Cardiac septum (tissue), 1 donor: ENCODE measurements around the gene KLHL41. TPM values are rescaled to one million over a fixed set of nuclear protein-coding genes. Genes with fewer than 3 reads are reported as not detected.

Experiments used
- DNase-seq: peaks from one replicate; pipeline ENCODE4 v3.0.0-alpha.2; 2020; ENCODE audit warnings: low spot score
- intact Hi-C: fragments of 100-400 bp; cut with DNase I; formaldehyde crosslinking; loops from one replicate; pipeline ENCODE4 v1.14.0; 2022
- long read RNA-seq: library from polyadenylated mRNA; unstranded; transcript quantifications from one replicate; pipeline ENCODE4 v2.0.0, GENCODE V29; 2021
- total RNA-seq: library from RNA; stranded (reverse); fragmentation: NEBNext Ultra II Directional; extraction: Animal tissue kit (Norgen Biotek cat#: 25700); gene quantifications from one replicate; pipeline ENCODE4 v1.2.1, GENCODE V29; 2021
- donor health status: DM: no; HTN: no; CAD: no.

The KLHL41 gene
- total RNA-seq, result 90.5 TPM
- long read RNA-seq, transcript KLHL41-201 (6 exons, 2,464 nt), result major isoform, 23 of 26 reads
- long read RNA-seq, partial matches to known transcripts, result 2 of 26 reads
- long read RNA-seq, other reads (novel, unspliced or antisense), result 1 of 26 reads

DNA sequence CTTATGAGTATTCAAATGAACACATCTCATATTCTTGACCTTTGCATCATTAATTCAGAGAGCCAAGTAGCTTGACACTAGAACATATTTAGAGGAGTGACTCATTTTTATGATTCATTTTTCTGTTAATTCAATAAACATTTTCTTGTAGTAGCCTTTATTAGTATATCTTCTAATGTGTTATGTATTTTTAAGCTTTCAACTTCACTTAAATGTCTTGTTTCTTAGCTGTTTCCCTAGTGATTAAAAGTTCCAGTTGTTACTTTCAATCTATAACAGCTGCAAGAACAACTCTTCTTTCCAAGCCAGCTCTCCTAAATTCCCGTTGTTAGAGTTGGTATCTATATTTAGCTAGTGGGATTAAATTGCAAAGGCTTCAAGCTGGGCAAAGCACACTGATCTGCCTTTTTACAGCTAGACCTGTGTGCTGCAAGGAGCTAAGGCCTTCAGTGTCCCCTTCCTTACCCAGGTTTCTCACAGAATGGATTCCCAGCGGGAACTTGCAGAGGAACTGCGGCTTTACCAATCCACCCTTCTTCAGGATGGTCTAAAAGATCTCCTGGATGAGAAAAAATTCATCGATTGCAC, at the start of gene KLHL41:
TSS of gene KLHL41 (plus strand) at position 405 of the 588 bp plus-strand sequence. CDS start at position 482, 77 bp downstream.
- intact Hi-C loops, result no loop called here
- DNase-seq, result no peak

- no peak for DNase-seq
- intact Hi-C loops, result no loop called here
Measured at GRCh38 chr2:169461143-169461542, 48.4 kb upstream of the KLHL41 start.

GRCh38 chr2:169462896-169463695, 46.4 kb upstream of the KLHL41 start:
- DNase-seq, result no peak
- intact Hi-C loops, result no loop called here

- intact Hi-C loops, result no loop called here
- DNase-seq, result no peak
Measured at GRCh38 chr2:169464466-169464865, 45.0 kb upstream of the KLHL41 start.

GRCh38 chr2:169464882-169465281, 44.6 kb upstream of the KLHL41 start:
- DNase-seq, result no peak
- intact Hi-C loops, result no loop called here

GRCh38 chr2:169468841-169469240, 40.7 kb upstream of the KLHL41 start:
- intact Hi-C loops, result no loop called here

DNA sequence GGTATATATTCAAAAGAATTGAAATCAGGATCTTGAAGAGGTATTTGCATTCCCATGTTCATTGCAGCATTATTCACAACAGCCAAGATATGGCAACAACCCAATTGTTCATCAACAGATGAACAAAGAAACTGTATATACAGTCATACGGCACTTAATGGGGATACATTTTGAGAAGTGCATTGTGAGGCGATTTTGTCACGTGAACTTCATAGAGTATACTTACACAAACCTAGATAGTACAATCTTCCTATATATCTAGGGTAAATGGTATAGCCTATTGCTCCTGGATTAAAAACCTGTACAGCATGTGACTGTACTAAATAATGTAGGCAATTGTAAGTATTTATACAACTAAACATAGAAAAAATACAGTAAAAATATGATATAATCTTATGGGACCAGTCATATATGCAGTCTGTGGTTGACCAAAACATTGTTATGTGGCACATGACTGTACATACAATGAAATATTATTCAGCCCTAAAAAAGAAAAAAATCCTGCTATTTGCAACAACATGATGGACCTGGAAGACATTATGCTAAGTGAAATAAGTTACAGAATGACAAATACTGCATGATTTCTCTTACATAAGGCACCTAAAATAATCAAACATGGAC, 39.4 kb upstream of the KLHL41 start:
- DNase-seq, result no peak
- intact Hi-C loops, result no loop called here

More at GRCh38 chr2:169468841-169469240, 40.7 kb upstream of the KLHL41 start:
- no peak for DNase-seq

DNA sequence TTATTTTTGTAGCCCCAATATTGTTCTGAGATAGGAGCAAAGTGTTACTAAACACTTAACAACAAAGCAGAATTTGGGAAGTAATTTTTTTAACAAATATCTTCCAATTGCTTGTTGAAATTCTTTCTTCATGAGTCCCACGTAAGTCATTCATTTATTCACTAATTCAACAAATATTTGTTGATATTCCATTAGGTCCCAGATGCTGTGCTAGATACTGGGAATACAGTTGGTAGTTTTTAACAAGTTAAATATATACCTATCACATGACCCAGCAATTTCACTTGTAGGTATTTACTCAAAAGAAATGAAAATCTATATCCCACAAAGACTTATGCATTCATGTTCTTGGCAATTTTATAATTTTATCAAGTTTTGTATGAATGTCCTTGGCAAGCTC, 37.3 kb upstream of the KLHL41 start:
- DNase-seq, result no peak
- intact Hi-C loops, result no loop called here

DNA sequence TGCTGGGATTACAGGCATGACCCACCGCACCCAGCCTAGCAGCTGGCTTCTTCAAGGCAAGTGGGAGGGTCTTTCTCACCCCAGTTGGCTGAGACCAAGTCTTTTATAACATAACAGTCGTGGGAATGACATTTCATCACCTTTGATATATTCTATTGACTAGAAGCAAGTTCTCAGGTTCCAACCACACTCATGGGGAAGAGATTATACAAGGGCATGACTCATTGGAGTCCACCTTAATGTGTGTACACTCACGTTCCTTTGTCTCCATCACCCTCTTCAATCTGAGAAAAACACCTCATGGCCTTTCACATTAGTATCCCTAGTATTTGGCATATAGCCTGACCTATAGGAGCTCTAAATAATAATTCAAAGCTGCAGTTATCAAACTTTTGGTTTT, 33.0 kb upstream of the KLHL41 start:
- DNase-seq, result no peak

GRCh38 chr2:169478339-169478738, 31.2 kb upstream of the KLHL41 start:
- intact Hi-C loops, result no loop called here
- no peak for DNase-seq

More for the DNA sequence above, 33.0 kb upstream of the KLHL41 start:
- intact Hi-C loops, result no loop called here

GRCh38 chr2:169478745-169479256, 30.7 kb upstream of the KLHL41 start:
- DNase-seq, result no peak
- intact Hi-C loops, result no loop called here

GRCh38 chr2:169479257-169480078, 30.0 kb upstream of the KLHL41 start, which contains the start of gene BBS5:
TSS of gene BBS5 (plus strand) at chr2:169479494. CDS start at chr2:169479554, 60 bp downstream.
- intact Hi-C loops, result no loop called here
- peak; percentile 92 for DNase-seq

GRCh38 chr2:169480079-169480465, 29.4 kb upstream of the KLHL41 start:
- intact Hi-C loops, result no loop called here

GRCh38 chr2:169485650-169486138, 23.8 kb upstream of the KLHL41 start:
- DNase-seq, result no peak
- intact Hi-C loops, result no loop called here

More at GRCh38 chr2:169480079-169480465, 29.4 kb upstream of the KLHL41 start:
- DNase-seq, result no peak

DNA sequence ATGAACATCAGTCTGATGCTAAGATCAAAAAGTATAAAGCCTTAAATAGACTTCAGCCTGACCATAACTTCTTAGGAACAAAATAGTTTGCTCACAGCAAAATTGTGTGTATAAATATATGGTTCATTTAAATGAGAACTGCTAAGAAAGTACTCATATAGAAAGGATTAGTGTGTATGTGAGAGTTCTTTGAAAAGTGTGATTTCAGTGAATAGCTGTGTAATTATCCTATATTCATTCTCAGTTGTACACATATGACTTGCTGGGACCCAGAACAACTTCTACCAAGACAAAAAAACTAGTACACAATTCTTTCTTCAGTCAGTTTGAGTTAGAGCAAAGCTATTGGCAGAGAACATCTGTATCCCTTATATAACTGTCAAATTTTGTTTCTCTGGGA, 23.0 kb upstream of the KLHL41 start:
- intact Hi-C loops, result no loop called here
- DNase-seq, result no peak

- intact Hi-C loops, result no loop called here
- no peak for DNase-seq
Measured at GRCh38 chr2:169490834-169491233, 18.7 kb upstream of the KLHL41 start.

DNA sequence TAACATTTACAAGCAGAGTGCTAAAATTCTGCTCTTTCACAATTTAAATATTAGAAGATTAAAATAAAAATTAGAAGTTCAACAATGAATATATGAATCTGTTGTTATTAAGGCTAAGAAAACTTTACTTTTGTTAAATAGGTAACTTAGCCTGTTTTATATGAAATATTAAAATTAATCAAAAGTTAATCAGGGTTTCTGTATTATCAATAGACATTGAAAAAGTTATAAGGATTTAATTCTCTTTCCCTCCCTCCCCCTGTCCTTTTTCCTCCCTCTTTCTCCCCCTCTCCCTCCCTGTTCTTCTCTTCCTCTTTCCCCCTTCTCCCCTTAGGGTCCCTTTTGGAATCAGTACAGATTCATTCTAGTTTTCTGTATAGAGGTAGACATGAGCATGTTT, 18.1 kb upstream of the KLHL41 start:
- no peak for DNase-seq
- intact Hi-C loops, result no loop called here

DNA sequence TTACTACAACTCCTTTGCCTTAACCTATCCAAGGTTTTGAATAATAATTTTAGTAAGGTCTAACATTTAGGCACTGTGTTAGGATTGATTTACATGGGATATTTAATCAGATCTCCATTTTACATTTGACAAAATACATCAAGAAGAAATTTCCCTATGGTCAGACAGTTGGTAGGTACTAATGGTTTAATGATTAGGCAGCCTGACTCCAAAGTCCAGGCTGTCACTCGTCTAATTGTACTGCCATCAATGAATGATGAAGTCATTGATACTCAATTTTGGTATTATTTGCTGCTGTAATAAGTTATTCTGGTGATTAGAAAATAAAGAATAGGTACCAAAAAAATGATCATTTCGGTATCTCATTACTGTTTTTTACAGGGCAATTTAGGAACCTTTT, 16.1 kb upstream of the KLHL41 start:
- intact Hi-C loops, result no loop called here
- no peak for DNase-seq

DNA sequence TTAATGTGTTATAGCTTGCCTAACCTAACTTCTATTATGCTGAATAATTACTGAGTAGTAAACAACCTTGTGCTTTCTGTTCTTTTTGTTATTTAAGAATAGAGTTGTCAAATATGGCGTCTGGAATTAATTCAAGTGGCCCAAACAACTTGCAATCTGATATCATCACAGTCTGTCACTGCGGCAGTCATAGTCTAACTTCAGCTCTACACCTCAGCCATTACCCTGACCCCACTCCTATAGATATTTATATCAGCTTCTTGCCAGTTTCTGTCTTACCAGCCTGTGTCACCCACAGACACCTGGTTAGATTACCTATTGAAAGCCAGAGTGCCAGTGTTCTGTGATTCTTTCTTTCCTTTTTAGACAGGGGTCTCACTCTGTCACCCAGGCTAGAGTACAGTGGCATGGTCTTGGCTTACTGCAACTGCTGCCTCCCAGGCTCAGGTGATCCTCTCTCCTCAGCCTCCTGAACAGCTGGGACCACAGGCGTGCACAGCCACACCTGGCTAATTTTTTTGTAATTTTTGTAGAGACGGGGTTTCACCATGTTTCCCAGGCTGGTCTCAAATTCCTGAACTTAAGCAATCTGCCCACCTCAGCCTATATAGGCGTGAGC, 14.1 kb upstream of the KLHL41 start:
- no peak for DNase-seq
- intact Hi-C loops, result no loop called here
